Uterus (tissue), 2 donors: ENCODE data around the gene SLC7A4.
"Not testable (repeated sequence)": the region's sequence is repeated elsewhere in the genome, so short reads cannot be mapped to it uniquely, and the experiment has no call there.

ENCODE experiments used
- CTCF ChIP-seq, 4 experiments: fragments of 200-600 bp in 2 of 4; fragments of 450-650 bp in 2 of 4; sonication (generic) in 2 of 4; IDR thresholded peaks; one replicate each; pipeline ENCODE4 v1.5.1; 2016 to 2019; ENCODE audit warnings: antibody characterized with exemption in 4 of 4, mild to moderate bottlenecking in 2 of 4, moderate library complexity in 1 of 4
- POLR2A ChIP-seq, 2 donors: fragments of 450-650 bp; IDR thresholded peaks; one replicate each; pipeline ENCODE4 v1.6.1; 2016; ENCODE audit warnings: antibody characterized with exemption in 2 of 2, mild to moderate bottlenecking in 1 of 2, moderate library complexity in 1 of 2

- TF ChIP-seq CTCF, POLR2A (IDR thresholded peaks at IDR 0.05): not testable (repeated sequence)
Measured at GRCh38 chr22:21061660-21062321, 29.4 kb upstream of the SLC7A4 start.
